Activated gamma-delta T cell treated with anti-CD3 and anti-CD28 coated beads, Interleukin-2, amount 50 U/mL, for 16 hours (primary cell): ENCODE data around the gene IKBKE.

Experiments
- DNase-seq: peaks from one replicate; pipeline ENCODE4 v3.0.0-alpha.2; 2020; ENCODE audit warnings: low read depth

The IKBKE gene

DNA sequence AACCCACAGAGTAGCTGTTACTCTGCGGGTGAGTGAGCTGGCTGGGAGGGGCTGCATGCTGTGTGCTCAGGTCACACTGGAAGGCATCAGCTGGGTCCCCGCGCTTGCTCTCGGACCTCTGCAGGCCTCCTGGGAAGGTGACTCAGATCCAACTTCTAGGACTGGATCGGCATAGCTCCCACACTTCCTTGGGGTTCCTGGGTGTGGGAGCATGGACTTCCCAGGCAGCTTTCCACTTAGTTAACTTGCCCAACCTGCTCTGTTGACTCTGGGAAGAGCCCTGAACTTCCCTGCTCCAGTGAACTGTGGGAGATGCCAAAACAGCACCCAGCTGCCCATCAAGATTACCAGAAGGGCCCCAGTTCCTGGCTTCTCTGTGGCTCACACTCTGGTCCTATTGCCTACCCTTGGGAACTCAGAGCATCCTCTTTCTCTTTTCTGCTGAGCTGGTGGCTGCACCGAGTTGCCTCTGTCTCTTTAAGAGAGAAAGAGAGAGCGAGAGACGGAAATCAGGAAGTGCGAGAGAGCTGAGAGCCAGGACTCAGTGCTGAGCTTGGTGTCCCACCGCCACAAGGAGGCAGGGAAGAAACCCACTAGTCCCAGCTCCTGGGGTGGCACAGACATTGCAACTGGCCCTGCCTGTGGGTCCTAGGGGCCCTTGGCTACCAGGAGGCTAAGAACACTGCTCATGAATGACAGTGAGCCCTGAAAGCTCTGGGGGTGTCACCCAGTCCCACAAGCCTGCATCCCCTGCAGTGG, at the start of gene IKBKE:
TSS of gene IKBKE (plus strand) at position 544 of the 759 bp plus-strand sequence. CDS start 2,752 bp downstream, outside the sequence.
- peak; percentile 29 for DNase-seq

- no peak for DNase-seq
Observed at GRCh38 chr1:206421616-206422340, 48.5 kb upstream of the IKBKE start.

GRCh38 chr1:206422525-206422924, 47.8 kb upstream of the IKBKE start:
- no peak for DNase-seq

DNA sequence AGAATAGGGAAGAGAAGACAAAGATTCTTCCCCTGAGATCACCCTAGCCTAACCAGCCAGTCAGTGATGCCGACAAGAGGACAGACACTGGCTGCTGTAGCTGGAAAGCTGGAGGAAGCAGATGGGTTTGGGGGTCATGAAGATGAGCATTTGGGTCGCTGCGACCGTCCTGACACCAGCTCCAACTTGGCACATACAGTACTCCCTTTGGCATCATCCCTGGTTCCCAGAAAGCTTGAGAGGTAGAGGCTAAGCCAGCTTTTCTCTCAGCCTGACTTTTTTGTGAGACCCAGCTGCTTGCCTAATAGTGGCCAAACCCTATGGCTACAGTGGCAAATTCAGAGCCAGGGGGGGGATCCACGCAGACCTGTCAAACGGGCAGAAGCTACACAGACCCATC, 43.0 kb upstream of the IKBKE start:
- DNase-seq: no peak

GRCh38 chr1:206429421-206429820, 40.9 kb upstream of the IKBKE start:
- DNase-seq: no peak

GRCh38 chr1:206430031-206430983, 40.0 kb upstream of the IKBKE start:
- DNase-seq: no peak

DNA sequence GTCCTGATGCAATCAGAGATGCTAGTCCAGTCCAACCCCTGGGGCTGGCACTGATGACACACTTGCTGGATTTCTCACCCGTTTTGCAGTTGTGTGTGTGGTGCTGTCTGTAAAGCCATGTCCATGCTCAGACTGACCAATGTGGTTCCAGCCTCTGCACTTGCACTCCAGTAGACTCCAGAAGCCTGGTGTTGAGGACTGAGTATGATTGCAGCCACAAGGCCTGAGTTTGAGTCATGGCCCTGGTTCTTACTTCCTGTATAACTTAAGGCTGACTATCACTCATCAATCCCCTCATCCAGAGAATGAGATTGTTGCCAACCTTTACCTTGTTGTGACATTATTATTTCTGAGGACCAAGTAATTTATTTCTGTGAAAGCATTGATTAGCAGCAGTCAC, 34.8 kb upstream of the IKBKE start:
- DNase-seq: no peak

GRCh38 chr1:206438554-206438953, 31.7 kb upstream of the IKBKE start:
- DNase-seq: no peak

DNA sequence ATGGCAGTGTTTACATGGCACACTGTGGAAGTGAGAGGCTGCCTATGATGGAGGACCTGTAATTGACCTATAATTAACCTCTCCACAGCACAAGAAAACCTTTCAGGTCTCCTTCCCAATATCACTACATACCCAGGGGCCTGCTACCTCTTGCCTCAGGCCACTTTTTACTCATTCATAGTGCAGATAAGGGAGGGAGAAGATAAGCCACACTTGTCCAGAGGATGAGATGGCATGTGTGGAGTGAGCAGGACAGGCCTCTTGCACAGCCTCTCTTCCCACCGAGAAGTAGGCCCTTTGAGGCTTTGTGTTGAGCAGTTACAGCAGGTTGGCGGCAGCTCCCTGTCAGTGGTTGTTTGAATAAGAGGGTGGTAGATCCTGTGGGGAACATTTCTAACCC, 31.1 kb upstream of the IKBKE start:
- DNase-seq: no peak

GRCh38 chr1:206441336-206441967, 28.8 kb upstream of the IKBKE start:
- no peak for DNase-seq

- DNase-seq: no peak
Observed at GRCh38 chr1:206442101-206442500, 28.2 kb upstream of the IKBKE start.

GRCh38 chr1:206445116-206445515, 25.2 kb upstream of the IKBKE start:
- DNase-seq: no peak

GRCh38 chr1:206445911-206446356, 24.3 kb upstream of the IKBKE start:
- no peak for DNase-seq

DNA sequence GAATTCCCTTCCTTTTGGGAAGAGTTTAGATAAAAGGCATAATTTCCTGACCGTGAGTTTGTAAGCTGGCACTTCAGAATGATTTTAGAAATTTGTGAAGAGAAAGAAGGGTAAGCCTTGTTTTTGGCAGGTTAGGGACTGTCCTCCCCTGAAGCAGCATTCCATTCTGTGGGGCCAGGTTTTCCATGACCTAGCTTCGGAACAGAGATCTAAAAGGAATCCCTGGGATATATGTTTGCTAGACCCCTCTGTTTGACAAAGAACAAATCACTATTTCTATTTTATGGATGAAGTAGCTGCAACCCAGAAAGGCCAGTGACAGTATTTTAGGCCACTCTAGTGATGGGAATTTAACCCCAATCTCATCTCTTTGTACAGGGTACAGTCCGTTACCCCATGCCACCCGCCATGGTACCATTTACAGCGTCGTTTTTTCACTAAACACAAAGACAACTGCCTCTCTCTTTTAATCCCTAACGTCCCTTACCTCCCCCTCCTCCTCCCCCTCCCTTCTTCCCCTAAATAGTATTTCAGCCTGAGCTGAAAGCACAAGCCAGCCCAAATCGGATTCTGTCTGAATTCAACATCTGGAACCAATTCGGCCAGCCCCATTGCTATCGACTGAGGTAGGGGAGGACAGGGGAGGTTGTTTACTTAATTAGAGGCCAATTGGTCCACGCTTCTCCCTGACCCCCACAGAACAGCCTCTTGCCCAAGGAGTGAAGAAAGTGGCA, 23.4 kb upstream of the IKBKE start:
- no peak for DNase-seq

- no peak for DNase-seq
Observed at GRCh38 chr1:206447422-206447765, 22.9 kb upstream of the IKBKE start.

DNA sequence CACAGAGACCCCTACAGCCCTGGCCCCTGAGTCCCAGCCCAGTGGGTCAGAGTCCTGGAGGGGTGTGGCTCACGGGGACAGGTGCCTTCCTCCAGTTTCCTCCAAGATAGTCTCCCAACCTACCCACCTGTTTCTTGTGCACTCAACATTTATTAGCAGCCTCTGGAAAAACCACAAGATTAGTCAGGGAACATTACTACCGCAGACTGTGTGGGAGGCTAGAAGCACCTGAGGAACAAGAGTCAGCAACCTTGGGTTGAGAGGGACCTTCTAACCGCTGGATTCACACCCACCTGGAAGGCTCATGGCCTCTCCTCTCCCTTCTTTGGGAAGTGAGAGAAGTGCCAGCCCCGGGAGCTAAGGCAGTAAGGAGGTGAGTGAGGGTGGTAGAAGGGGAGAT, 22.5 kb upstream of the IKBKE start:
- no peak for DNase-seq

DNA sequence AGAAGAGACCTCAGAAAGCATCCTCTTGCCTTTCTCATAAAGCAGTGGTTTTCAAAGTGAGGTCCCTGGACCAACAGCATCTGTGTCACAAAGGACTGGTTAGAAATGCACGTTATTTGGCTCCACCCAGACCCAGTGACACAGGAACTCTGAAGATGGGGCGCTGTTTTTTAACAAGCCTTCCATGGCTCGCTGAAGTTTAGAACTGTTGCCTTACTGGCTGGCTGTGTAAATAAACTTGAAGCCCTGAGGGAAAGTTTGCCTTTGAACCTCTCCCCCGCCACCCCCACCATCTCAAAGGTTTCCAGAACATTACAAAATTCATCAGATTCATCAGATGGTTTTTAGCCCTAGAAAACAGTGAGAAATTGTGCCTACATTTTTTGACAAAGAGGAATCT, 21.8 kb upstream of the IKBKE start:
- no peak for DNase-seq

DNA sequence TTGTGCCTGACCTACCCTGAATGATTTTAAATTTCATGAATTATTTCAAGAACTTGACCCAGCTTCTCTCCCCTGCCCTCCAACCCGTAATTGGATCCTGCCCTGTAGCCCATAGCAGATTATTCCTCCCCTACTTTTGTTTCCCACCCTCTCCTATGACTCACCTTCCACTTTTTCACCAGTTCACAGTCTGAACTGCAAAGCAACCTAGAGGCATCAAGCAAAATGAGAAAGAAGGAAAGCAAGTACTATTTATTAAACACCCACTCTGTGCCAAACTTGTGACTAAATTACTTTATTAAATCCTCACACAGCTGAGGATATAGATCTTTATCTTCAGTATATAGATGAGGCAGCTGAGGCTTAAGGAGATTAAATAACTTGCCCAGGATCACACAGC, 20.7 kb upstream of the IKBKE start:
- no peak for DNase-seq

DNA sequence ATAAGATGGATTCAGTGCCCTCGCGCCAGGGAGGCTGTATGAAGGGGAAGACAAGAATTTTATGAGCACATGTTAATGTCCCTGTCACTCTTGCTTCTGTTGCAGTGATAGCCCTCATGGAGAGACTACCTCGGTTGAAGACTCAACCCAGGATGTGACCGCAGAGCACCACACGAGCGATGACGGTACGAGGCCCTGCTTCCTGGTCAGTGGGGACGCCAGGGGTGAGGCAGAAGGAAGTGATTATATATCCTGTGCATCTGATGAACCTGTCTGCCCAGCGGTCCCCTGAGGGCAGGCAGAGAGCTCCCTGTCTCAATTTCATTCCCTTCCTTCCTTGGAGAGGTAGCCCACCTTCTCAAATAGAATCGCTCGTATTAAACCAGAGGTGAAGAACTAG, 20.0 kb upstream of the IKBKE start:
- no peak for DNase-seq

DNA sequence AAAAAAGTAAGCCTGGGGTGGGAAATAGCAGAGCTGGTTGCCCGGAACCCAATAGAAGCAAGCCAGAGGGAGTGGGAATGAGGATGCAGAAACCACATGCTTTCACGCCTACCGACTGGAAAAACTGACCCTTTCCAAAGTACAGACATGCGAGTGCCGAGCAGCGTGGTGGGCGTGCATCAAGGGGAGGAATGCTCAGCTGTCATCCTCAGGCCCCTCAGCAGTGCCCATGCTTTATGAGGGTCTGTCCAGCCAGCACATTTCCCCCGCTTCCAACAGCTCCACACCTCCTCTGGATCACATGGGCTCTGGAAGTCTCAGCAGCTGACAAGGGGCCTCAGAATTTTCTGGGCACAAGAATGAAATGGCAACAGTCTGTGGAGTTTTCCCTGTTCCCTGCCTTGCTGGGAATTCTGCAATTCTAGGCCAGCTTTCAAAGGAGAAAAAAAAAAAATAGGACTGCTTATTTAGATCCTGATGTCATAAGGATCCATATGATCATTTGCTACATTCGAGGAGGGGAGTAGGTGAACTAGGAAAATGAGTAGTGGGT, 19.1 kb upstream of the IKBKE start:
- no peak for DNase-seq

GRCh38 chr1:206453111-206453510, 17.2 kb upstream of the IKBKE start:
- no peak for DNase-seq
